ENCODE data around the gene NFKBIZ.

- TF ChIP-seq CTCF (conservative IDR thresholded peaks at IDR 0.05 in 1 of 2, IDR thresholded peaks at IDR 0.05 in 1 of 2; ENCODE audit: low read depth in 1 of 2, low read length in 2 of 2), result no peak
- TF ChIP-seq EZH2 (IDR thresholded peaks at IDR 0.05; ENCODE audit: low read length, missing control alignments), result no peak
These were observed 16.6 kb downstream of the NFKBIZ start for GRCh38 chr3:101865751-101866509.
